ENCODE measurements around the gene S100A10. TPM values are rescaled to one million over a fixed set of nuclear protein-coding genes. Genes with fewer than 3 reads are reported as not detected.

S100A10 gene
- 160 and 162 TPM in 2 replicates for total RNA-seq (2021)
- long read RNA-seq, transcript S100A10-202 (3 exons, 1,202 nt): major isoform, 46 of 50 reads
- long read RNA-seq, partial matches to known transcripts: 4 of 50 reads
- long read RNA-seq, other reads (novel, unspliced or antisense): 0 of 50 reads

- H3T11ph ChIP-seq (ENCODE audit: low read length): no peak within 1 kb of the TSS
- peaks cover 21% of the 10 kb centered on the region for H3K23me2 ChIP-seq (ENCODE audit: insufficient read length, low read depth, low read length, poor library complexity, severe bottlenecking)
- no peak within 1 kb of the TSS for H2BK20ac ChIP-seq (ENCODE audit: low read depth, low read length, poor library complexity, severe bottlenecking)
- peak within 1 kb of the TSS; percentile 19 for H4K91ac ChIP-seq (ENCODE audit: insufficient read length, low read depth, low read length)
- no peak within 1 kb of the TSS for H2BK12ac ChIP-seq (ENCODE audit: insufficient read length, low read depth, low read length)
- H3K79me1 ChIP-seq (ENCODE audit: insufficient read depth, low read depth, low read length, poor library complexity, severe bottlenecking): no peaks in the 10 kb centered on the region
- H3K27ac ChIP-seq (ENCODE audit: insufficient read length, low read depth, low read length): peak within 1 kb of the TSS; percentile 18
- peak within 1 kb of the TSS; percentile 77 for H3K9ac ChIP-seq (ENCODE audit: extremely low read depth, insufficient read length, low read length)
- Mint-ChIP-seq H3K4me3 (peak within 1 kb of the TSS; percentile 88 to 95), H3K4me1 (peaks cover 32 to 46% of the 10 kb centered on the region in 2 experiments), H3K27ac (peak within 1 kb of the TSS in 2 of 3 experiments; percentile 86 to 93; a peak in 3 of 7 replicates), H3K9me3 (no peaks in the 10 kb centered on the region), H3K27me3 (ENCODE audit: low read depth) (peaks cover 8% of the 10 kb centered on the region), H3K36me3 (ENCODE audit: insufficient read depth in 1 of 3, low read depth in 3 of 3) (no peaks in the 10 kb centered on the region)
- H2BK5ac ChIP-seq (ENCODE audit: insufficient read length, low read length): no peak within 1 kb of the TSS
- H3K79me2 ChIP-seq (ENCODE audit: insufficient read depth, low read length): peaks cover 19% of the 10 kb centered on the region
- H4K8ac ChIP-seq (replicated peaks; ENCODE audit: insufficient read length, low read depth, low read length): no peak within 1 kb of the TSS
- peak within 1 kb of the TSS; percentile 89 for H3K4me2 ChIP-seq (ENCODE audit: insufficient read depth, insufficient read length, low read length)
- DNase-seq: peak; percentile 70
- H3K4ac ChIP-seq (ENCODE audit: low read depth, low read length): no peak within 1 kb of the TSS
- H3K56ac ChIP-seq (ENCODE audit: insufficient read length, low read depth, low read length): no peak within 1 kb of the TSS
- no CpG with 5 or more reads among the region's 69 CpGs for WGBS (ENCODE audit: extremely low coverage, insufficient read length, low lambda C conversion rate)
- H2AK5ac ChIP-seq (ENCODE audit: insufficient read length, low read length): no peak within 1 kb of the TSS
- TF ChIP-seq, protein P1, sequence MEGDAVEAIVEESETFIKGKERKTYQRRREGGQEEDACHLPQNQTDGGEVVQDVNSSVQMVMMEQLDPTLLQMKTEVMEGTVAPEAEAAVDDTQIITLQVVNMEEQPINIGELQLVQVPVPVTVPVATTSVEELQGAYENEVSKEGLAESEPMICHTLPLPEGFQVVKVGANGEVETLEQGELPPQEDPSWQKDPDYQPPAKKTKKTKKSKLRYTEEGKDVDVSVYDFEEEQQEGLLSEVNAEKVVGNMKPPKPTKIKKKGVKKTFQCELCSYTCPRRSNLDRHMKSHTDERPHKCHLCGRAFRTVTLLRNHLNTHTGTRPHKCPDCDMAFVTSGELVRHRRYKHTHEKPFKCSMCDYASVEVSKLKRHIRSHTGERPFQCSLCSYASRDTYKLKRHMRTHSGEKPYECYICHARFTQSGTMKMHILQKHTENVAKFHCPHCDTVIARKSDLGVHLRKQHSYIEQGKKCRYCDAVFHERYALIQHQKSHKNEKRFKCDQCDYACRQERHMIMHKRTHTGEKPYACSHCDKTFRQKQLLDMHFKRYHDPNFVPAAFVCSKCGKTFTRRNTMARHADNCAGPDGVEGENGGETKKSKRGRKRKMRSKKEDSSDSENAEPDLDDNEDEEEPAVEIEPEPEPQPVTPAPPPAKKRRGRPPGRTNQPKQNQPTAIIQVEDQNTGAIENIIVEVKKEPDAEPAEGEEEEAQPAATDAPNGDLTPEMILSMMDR (conservative IDR thresholded peaks at IDR 0.05): no peak
- no peaks in the 10 kb centered on the region for H3K27me3 ChIP-seq (ENCODE audit: insufficient read depth, low read length)
- H2AFZ ChIP-seq (ENCODE audit: low read length): no peak within 1 kb of the TSS
- no peaks in the 10 kb centered on the region for H4K20me1 ChIP-seq (ENCODE audit: control insufficient read depth, insufficient read depth, insufficient read length)
- H3K14ac ChIP-seq (ENCODE audit: insufficient read depth, low read length): peak within 1 kb of the TSS; percentile 80
- H3K4me1 ChIP-seq (ENCODE audit: insufficient read depth, low read length): peaks cover 12% of the 10 kb centered on the region; the same call in 1 of the 2 replicates
- H3K23ac ChIP-seq (ENCODE audit: insufficient read length, low read depth, low read length): no peak within 1 kb of the TSS
- H3K9me3 ChIP-seq (ENCODE audit: control insufficient read depth, low read depth, low read length): no peaks in the 10 kb centered on the region
- H2BK15ac ChIP-seq (ENCODE audit: low read depth, low read length): no peak within 1 kb of the TSS
- no peak within 1 kb of the TSS for H2BK120ac ChIP-seq (ENCODE audit: low read depth, low read length, poor library complexity, severe bottlenecking)
- H3K18ac ChIP-seq (ENCODE audit: insufficient read length, low read depth, low read length): peak within 1 kb of the TSS; percentile 71
- H4K5ac ChIP-seq (ENCODE audit: insufficient read length, low read depth, low read length): peak within 1 kb of the TSS; percentile 19
These were observed at the start of gene S100A10 for GRCh38 chr1:151993734-151994496. TSS of gene S100A10 (minus strand) at chr1:151993859. CDS start at chr1:151986230, 7,629 bp downstream.

All from H9 (cell line).